Psoas muscle (tissue), 8 donors: ENCODE results near the gene DOCK1. TPM values are rescaled to one million over a fixed set of nuclear protein-coding genes. Genes with fewer than 3 reads are reported as not detected.
"Not testable (repeated sequence)": the region's sequence is repeated elsewhere in the genome, so short reads cannot be mapped to it uniquely, and the experiment has no call there.

Source experiments
- ATAC-seq, 4 donors: fragments of 200-7000 bp; cut with Tn5 transposase; one replicate each; pipeline ENCODE4 v1.9.1; 2020; ENCODE audit warnings: moderate library complexity in 3 of 4, mild to moderate bottlenecking in 2 of 4
- DNase-seq, 2 donors: peaks; one replicate each; pipeline ENCODE4 v3.0.0-alpha.2; 2020
- H3K27ac ChIP-seq: fragments of 200-600 bp; one replicate; pipeline ENCODE4 v1.8.0; 2022
- H3K27me3 ChIP-seq, 3 donors: fragments of 200-600 bp in 1 of 3; one replicate each; pipeline versions ENCODE4 v1.6.1 to v1.8.0; 2013 to 2022; ENCODE audit warnings: low read length in 2 of 3, mild to moderate bottlenecking in 2 of 3, moderate library complexity in 1 of 3; ENCODE audit not compliant: insufficient read depth in 3 of 3
- H3K36me3 ChIP-seq, 2 donors: fragments of 200-600 bp in 1 of 2; one replicate each; pipeline versions ENCODE4 v1.6.1 to v1.8.0; 2013 to 2022; ENCODE audit warnings: low read depth in 1 of 2, mild to moderate bottlenecking in 1 of 2, moderate library complexity in 1 of 2; ENCODE audit not compliant: insufficient read depth in 1 of 2
- H3K4me1 ChIP-seq: fragments of 200-600 bp; one replicate; pipeline ENCODE4 v1.8.0; 2022
- H3K4me3 ChIP-seq: fragments of 200-600 bp; one replicate; pipeline ENCODE4 v1.8.0; 2022; ENCODE audit warnings: mild to moderate bottlenecking
- H3K9me3 ChIP-seq: fragments of 200-600 bp; one replicate; pipeline ENCODE4 v1.8.0; 2022
- WGBS, 3 donors: extraction: QIAGEN DNeasy Blood & Tissue Kit; methylation state at CpG; one replicate each; pipeline versions ENCODE4 v1.1.6 to v1.1.7; 2013; 5-methylcytosine and 5-hydroxymethylcytosine counted together
- intact Hi-C, 2 donors: fragments of 100-400 bp; cut with DNase I; formaldehyde crosslinking; loops; one replicate each; pipeline versions ENCODE4 v1.11.0 to v1.14.2; 2022
- polyA plus RNA-seq, 3 donors: library from polyadenylated mRNA; stranded (reverse); fragments of 200-250 nt; gene quantifications; one replicate each; pipeline ENCODE4 v1.2.3, GENCODE V29; 2013
- total RNA-seq, 4 donors: library from RNA; stranded (reverse); fragmentation: NEBNext Ultra II Directional in 2 of 4; extraction: Animal tissue kit (Norgen Biotek cat#: 25700) in 2 of 4; gene quantifications; one replicate each; pipeline versions ENCODE4 v1.2.1 to v1.2.4, GENCODE V29; 2021 to 2023
- TF ChIP-seq, protein P1 (sequence below): fragments of 200-600 bp; IDR thresholded peaks from one replicate; pipeline ENCODE4 v1.8.0; 2022; ENCODE audit warnings: antibody characterized with exemption
- donor health status: healthy with polysubstance abuse.
- donor health status: DM: no; HTN: no; CAD: no; lungs with moderate emphysema.
- donor health status: Bipolar disorder and iron deficiency.
- donor health status: healthy.
- donor health status: DM: yes; HTN: yes; CAD: no.
- donor health status: DM: no; HTN: no; CAD: no.
- donor health status: DM: no; HTN: no; CAD: no.
- donor health status: DM: yes; HTN: yes; CAD: no.

The DOCK1 gene
- total and polyA plus RNA-seq, 7 donors = 2.1 to 11.3 (median 5.4) TPM

DNA sequence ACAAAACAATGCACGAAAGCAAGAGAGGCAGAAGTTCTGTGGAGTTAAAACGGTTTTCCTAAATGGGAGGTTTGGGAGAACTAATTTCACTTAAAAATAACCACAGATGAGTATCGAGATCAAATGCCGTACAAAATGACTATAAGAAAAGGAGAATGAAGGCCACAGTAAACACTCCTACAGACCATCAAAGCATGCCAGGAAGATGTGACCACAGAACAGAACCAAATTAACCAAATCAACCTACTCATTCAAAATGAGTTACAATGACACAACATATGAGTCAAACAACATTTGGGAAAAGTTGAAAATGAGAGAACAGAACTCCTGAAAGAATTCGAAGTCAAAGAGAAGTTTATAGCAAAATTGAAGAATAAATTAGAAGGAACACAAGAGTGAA lies 24.3 kb upstream of the DOCK1 start:
- Histone ChIP-seq H3K27me3 (peaks cover 0 to 4% (median 2%) of the 10 kb centered on the region in 3 donors), H3K36me3 (no peaks in the 10 kb centered on the region), H3K9me3 (no peaks in the 10 kb centered on the region), H3K4me1 (no peaks in the 10 kb centered on the region), H3K27ac (no peak overlapping the region), H3K4me3 (no peak overlapping the region)
- WGBS, 3 donors = 71 to 85% (median 77%) methylated on average over 5 of the region's 5 CpGs
- DNase-seq = no peak
- intact Hi-C loops = no loop called here
- no peak for ATAC-seq
- TF ChIP-seq, protein P1, sequence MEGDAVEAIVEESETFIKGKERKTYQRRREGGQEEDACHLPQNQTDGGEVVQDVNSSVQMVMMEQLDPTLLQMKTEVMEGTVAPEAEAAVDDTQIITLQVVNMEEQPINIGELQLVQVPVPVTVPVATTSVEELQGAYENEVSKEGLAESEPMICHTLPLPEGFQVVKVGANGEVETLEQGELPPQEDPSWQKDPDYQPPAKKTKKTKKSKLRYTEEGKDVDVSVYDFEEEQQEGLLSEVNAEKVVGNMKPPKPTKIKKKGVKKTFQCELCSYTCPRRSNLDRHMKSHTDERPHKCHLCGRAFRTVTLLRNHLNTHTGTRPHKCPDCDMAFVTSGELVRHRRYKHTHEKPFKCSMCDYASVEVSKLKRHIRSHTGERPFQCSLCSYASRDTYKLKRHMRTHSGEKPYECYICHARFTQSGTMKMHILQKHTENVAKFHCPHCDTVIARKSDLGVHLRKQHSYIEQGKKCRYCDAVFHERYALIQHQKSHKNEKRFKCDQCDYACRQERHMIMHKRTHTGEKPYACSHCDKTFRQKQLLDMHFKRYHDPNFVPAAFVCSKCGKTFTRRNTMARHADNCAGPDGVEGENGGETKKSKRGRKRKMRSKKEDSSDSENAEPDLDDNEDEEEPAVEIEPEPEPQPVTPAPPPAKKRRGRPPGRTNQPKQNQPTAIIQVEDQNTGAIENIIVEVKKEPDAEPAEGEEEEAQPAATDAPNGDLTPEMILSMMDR = no peak

DNA sequence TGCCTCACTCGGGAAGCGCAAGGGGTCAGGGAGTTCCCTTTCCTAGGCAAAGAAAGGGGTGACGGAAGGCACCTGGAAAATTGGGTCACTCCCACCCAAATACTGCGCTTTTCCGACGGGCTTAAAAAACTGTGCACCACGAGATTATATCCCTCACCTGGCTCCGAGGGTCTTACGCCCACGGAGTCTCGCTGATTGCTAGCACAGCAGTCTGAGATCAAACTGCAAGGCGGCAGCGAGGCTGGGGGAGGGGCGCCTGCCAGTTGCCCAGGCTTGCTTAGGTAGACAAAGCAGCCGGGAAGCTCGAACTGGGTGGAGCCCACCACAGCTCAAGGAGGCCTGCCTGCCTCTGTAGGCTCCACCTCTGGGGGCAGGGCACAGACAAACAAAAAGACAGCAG lies 23.2 kb upstream of the DOCK1 start:
- H3K4me1 ChIP-seq, DNase-seq, ATAC-seq, H3K9me3 ChIP-seq, H3K4me3 ChIP-seq, intact Hi-C loops, H3K36me3 ChIP-seq, H3K27me3 ChIP-seq, H3K27ac ChIP-seq: not testable (repeated sequence)
- WGBS, 3 donors = 19 to 28% (median 27%) methylated on average over 15 to 16 of the region's 16 CpGs

DNA sequence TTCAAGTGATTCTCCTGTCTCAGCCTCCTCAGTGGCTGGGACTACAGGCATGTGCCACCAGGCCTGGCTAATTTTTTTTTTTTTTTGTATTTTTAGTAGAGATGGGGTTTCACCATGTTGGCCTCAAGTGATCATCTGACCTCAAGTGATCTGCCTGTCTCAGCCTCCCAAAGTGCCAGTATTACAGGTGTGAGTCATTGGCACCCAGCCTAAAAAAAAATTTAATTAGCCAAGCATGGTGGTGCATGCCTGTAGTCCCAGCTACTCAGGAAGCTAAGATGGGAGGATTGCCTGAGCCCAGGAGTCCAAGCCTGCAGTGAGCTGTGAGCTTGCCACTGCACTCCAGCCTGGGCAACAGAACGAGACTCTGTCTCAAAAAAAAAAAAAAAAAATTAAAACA lies 16.8 kb upstream of the DOCK1 start:
- H3K9me3 ChIP-seq, DNase-seq, H3K4me3 ChIP-seq, H3K36me3 ChIP-seq, H3K27ac ChIP-seq, ATAC-seq, H3K4me1 ChIP-seq, intact Hi-C loops, H3K27me3 ChIP-seq: not testable (repeated sequence)
- 50 to 80% (median 63%) methylated on average over 1 of the region's 1 CpG for WGBS, 3 donors

DNA sequence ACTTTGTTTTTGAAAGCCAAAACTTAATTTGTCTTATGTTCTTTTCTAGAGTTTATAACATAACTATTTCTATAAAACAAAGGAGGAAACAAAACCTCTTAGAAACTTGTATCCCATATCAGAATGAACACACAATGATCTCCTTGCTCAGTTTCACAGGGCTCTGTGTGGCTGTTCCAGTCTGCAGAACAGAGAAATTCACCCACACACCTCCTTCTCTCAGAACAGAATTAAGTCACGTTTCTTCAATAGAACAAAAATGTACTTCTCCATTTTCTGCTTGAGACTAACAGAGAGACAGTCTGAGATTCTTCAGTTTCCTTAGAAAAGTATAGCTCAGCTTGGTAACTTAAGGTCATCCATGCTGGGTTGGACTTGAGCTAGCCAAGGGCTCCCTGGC lies 15.8 kb upstream of the DOCK1 start:
- Histone ChIP-seq H3K27ac (no peak overlapping the region), H3K9me3 (no peaks in the 10 kb centered on the region), H3K36me3 (no peaks in the 10 kb centered on the region), H3K4me3 (no peak overlapping the region), H3K4me1 (no peaks in the 10 kb centered on the region), H3K27me3 (no peaks in the 10 kb centered on the region)
- TF ChIP-seq, protein P1 = no peak
- no peak for ATAC-seq
- DNase-seq = no peak
- intact Hi-C loops = no loop called here
- 54 to 62% (median 58%) methylated on average over 1 of the region's 1 CpG for WGBS, 3 donors

DNA sequence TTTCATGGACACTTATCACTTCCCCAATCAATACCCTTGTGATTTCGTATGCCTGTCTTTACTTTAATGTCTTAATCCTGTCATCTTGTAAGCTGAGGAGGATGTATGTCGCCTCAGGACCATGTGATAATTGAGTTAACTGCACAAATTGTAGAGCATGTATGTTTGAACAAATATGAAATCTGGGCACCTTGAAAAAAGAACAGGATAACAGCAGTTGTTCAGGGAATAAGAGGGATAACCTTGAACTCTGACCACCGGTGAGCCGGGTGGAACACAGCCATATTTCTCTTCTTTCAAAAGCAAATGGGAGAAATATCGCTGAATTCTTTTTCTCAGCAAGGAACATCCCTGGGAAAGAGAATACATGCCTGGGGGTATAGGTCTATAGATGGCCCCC lies 14.4 kb upstream of the DOCK1 start:
- H3K27me3 ChIP-seq, intact Hi-C loops, H3K4me1 ChIP-seq, H3K9me3 ChIP-seq, DNase-seq, ATAC-seq, H3K4me3 ChIP-seq, H3K27ac ChIP-seq, H3K36me3 ChIP-seq: not testable (repeated sequence)
- 86 to 90% (median 87%) methylated on average over 5 of the region's 5 CpGs for whole genome bisulfite sequencing, 3 donors

GRCh38 chr10:126892226-126893175 lies 12.7 kb upstream of the DOCK1 start:
- intact Hi-C loops = no loop called here
- TF ChIP-seq, protein P1 = no peak
- H3K27ac ChIP-seq = no peak overlapping the region
- no peaks in the 10 kb centered on the region for H3K9me3 ChIP-seq
- H3K27me3 ChIP-seq = no peaks in the 10 kb centered on the region
- no peak for DNase-seq
- no peaks in the 10 kb centered on the region for H3K36me3 ChIP-seq
- no peak overlapping the region for H3K4me3 ChIP-seq
- no peaks in the 10 kb centered on the region for H3K4me1 ChIP-seq
- WGBS, 3 donors = 54 to 57% (median 55%) methylated on average over 16 of the region's 16 CpGs
- ATAC-seq = no peak
